ENCODE measurements around the gene TSPOAP1. TPM values are rescaled to one million over a fixed set of nuclear protein-coding genes. Genes with fewer than 3 reads are reported as not detected.

Gene TSPOAP1
- total and polyA plus RNA-seq, 10 of the 15 experiments (the other 5 are each of a cell fraction or from before 2014, with no cell fraction given), result 0.58 to 16.4 (median 4.2) TPM; not detected in 1

GRCh38 chr17:58377093-58377601 lies 48.6 kb upstream of the TSPOAP1 start:
- ChIA-PET POLR2A (no interaction called here), CTCF (interaction anchor here (1.1 to 2.9 kb wide), 2 partner anchors 14 to 40 kb away, joined by 3 to 17 read pairs; partner anchors contain the start of gene RNF43)

More at GRCh38 chr17:58377093-58377601, 48.6 kb upstream of the TSPOAP1 start:
- SMC1A ChIA-PET (ENCODE audit: uncharacterized antibody, unreplicated experiment), result interaction anchor here (1.1 to 1.6 kb wide), 3 partner anchors 13 to 49 kb away, joined by 3 to 5 read pairs (median 3); no protein-coding TSS in a partner anchor
- FAIRE-seq (no peak), DNase-seq (ENCODE audit: low read depth, low spot score) (no peak), ATAC-seq (no peak)
- H3K79me2 ChIP-seq (ENCODE audit: control insufficient read depth, insufficient read depth, low read length), result peaks cover 2% of the 10 kb centered on the region; the same call in 1 of the 2 replicates
- H3K4me2 ChIP-seq (ENCODE audit: control insufficient read depth, insufficient read depth), result no peak overlapping the region
- peaks cover 5% of the 10 kb centered on the region; the same call in 1 of the 2 replicates for H3K4me1 ChIP-seq (ENCODE audit: control insufficient read depth, insufficient read depth, low read length)
- H3K9me3 ChIP-seq (replicated peaks; ENCODE audit: control insufficient read depth, insufficient read depth, low read length), result no peaks in the 10 kb centered on the region
- H3K27ac ChIP-seq (ENCODE audit: control insufficient read depth, insufficient read depth), result no peak overlapping the region
- intact Hi-C loops (cut with micrococcal nuclease; ENCODE audit: unreplicated experiment) (no loop called here), in situ Hi-C loops (cut with MboI) (no loop called here)
- RAD21 ChIA-PET (ENCODE audit: unreplicated experiment), result interaction anchor here (1.2 to 1.4 kb wide), 4 partner anchors 12 to 60 kb away, joined by 3 to 4 read pairs (median 3); no protein-coding TSS in a partner anchor
- no peaks in the 10 kb centered on the region for H3K27me3 ChIP-seq (replicated peaks in 1 of 2; ENCODE audit: control insufficient read depth in 2 of 2, insufficient read depth in 2 of 2, low read length in 1 of 2)
- no peaks in the 10 kb centered on the region for H4K20me1 ChIP-seq (ENCODE audit: control insufficient read depth, insufficient read depth)
- 49% methylated on average over 3 of the region's 3 CpGs for WGBS (ENCODE audit: insufficient coverage, insufficient replicate concordance, low lambda C conversion rate, missing lambda C conversion rate)
- no peak overlapping the region for H3K9ac ChIP-seq (ENCODE audit: control insufficient read depth, insufficient read depth, low read length)
- no peaks in the 10 kb centered on the region; a peak in 1 of 4 replicates for H3K36me3 ChIP-seq (ENCODE audit: control insufficient read depth in 2 of 2, insufficient read depth in 2 of 2, low read length in 1 of 2)
- H3K4me3 ChIP-seq, result no peak overlapping the region
- TF ChIP-seq IRF5 (IDR thresholded peaks at IDR 0.05; ENCODE audit: borderline replicate concordance), result no peak
- no peak for TF ChIP-seq NFIC (IDR thresholded peaks at IDR 0.05; ENCODE audit: low read depth, low read length)
- TF ChIP-seq NRF1 (conservative IDR thresholded peaks at IDR 0.05; ENCODE audit: low read depth, low read length), result no peak
- no peak for TF ChIP-seq NFYB (IDR thresholded peaks at IDR 0.05; ENCODE audit: insufficient read depth, low read depth, low read length)
- TF ChIP-seq SUPT20H (IDR thresholded peaks at IDR 0.05; ENCODE audit: borderline replicate concordance, control insufficient read depth, low read depth, low read length), result no peak
- TF ChIP-seq USF1 (IDR thresholded peaks at IDR 0.05; ENCODE audit: borderline replicate concordance, extremely low read length, insufficient read depth, low read depth, low read length), result no peak
- no peak for TF ChIP-seq TCF7 (IDR thresholded peaks at IDR 0.05; ENCODE audit: borderline replicate concordance)
- TF ChIP-seq SMARCA5 (IDR thresholded peaks at IDR 0.05), result no peak
- TF ChIP-seq RAD51 (IDR thresholded peaks at IDR 0.05), result no peak
- no peak overlapping the region for H2AFZ ChIP-seq (ENCODE audit: control insufficient read depth, low read depth, low read length)
- BruUV-seq (replicated peaks), result no TSS peak

Data from GM12878 (cell line).